ENCODE results near the gene CD74. TPM values are rescaled to one million over a fixed set of nuclear protein-coding genes. Genes with fewer than 3 reads are reported as not detected.

Gene CD74
- total RNA-seq, 1 donor from 2014 or later: not detected

DNA sequence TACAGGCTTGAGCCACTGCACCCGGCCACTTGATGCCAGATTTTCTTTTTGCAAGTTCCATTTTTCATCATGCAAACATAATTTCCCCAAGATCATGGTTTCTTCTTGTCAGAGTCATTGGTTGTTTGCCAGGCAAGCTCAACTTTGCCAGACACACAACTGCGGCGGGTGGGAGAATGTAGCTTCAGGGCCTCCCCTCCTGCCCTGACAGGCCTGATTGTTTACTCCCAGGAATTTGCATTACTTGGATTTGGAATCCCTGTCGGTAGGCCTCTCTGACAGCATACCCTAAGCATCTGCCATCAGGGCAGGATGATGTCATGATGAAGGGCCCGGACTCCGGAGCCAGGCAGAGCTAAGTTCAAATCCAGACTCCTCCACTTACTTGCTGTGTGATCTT lies 21.8 kb upstream of the CD74 start:
- Mint-ChIP-seq H3K27me3 (ENCODE audit: unreplicated experiment) (no peaks in the 10 kb centered on the region), H3K36me3 (ENCODE audit: unreplicated experiment) (no peaks in the 10 kb centered on the region), H3K4me3 (ENCODE audit: unreplicated experiment) (no peak overlapping the region), H3K27ac (ENCODE audit: unreplicated experiment) (no peak overlapping the region), H3K9me3 (ENCODE audit: unreplicated experiment) (no peaks in the 10 kb centered on the region), H3K4me1 (ENCODE audit: unreplicated experiment) (peaks cover 5% of the 10 kb centered on the region)
- TF ChIP-seq, protein P1, sequence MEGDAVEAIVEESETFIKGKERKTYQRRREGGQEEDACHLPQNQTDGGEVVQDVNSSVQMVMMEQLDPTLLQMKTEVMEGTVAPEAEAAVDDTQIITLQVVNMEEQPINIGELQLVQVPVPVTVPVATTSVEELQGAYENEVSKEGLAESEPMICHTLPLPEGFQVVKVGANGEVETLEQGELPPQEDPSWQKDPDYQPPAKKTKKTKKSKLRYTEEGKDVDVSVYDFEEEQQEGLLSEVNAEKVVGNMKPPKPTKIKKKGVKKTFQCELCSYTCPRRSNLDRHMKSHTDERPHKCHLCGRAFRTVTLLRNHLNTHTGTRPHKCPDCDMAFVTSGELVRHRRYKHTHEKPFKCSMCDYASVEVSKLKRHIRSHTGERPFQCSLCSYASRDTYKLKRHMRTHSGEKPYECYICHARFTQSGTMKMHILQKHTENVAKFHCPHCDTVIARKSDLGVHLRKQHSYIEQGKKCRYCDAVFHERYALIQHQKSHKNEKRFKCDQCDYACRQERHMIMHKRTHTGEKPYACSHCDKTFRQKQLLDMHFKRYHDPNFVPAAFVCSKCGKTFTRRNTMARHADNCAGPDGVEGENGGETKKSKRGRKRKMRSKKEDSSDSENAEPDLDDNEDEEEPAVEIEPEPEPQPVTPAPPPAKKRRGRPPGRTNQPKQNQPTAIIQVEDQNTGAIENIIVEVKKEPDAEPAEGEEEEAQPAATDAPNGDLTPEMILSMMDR (IDR thresholded peaks at IDR 0.05): no peak
- no peak for DNase-seq (ENCODE audit: extremely low spot score, unreplicated experiment)

- no peak overlapping the region for H3K4me3 Mint-ChIP-seq (ENCODE audit: unreplicated experiment)
- no peaks in the 10 kb centered on the region for H3K27me3 Mint-ChIP-seq (ENCODE audit: unreplicated experiment)
- no peaks in the 10 kb centered on the region for H3K9me3 Mint-ChIP-seq (ENCODE audit: unreplicated experiment)
- H3K27ac Mint-ChIP-seq (ENCODE audit: unreplicated experiment): no peak overlapping the region
- TF ChIP-seq, protein P1 (IDR thresholded peaks at IDR 0.05): no peak
- no peak for DNase-seq (ENCODE audit: extremely low spot score, unreplicated experiment)
- H3K4me1 Mint-ChIP-seq (ENCODE audit: unreplicated experiment): peaks cover 11% of the 10 kb centered on the region
- H3K36me3 Mint-ChIP-seq (ENCODE audit: unreplicated experiment): no peaks in the 10 kb centered on the region
Observed at GRCh38 chr5:150431574-150431973, 18.9 kb upstream of the CD74 start.

- Mint-ChIP-seq H3K27me3 (ENCODE audit: unreplicated experiment) (no peaks in the 10 kb centered on the region), H3K4me1 (ENCODE audit: unreplicated experiment) (peaks cover 9% of the 10 kb centered on the region), H3K9me3 (ENCODE audit: unreplicated experiment) (no peaks in the 10 kb centered on the region), H3K36me3 (ENCODE audit: unreplicated experiment) (no peaks in the 10 kb centered on the region), H3K4me3 (ENCODE audit: unreplicated experiment) (no peak overlapping the region), H3K27ac (ENCODE audit: unreplicated experiment) (no peak overlapping the region)
- TF ChIP-seq, protein P1 (IDR thresholded peaks at IDR 0.05): no peak
- no peak for DNase-seq (ENCODE audit: extremely low spot score, unreplicated experiment)
Observed at GRCh38 chr5:150431048-150431447, 18.3 kb upstream of the CD74 start.

GRCh38 chr5:150429410-150429873 lies 16.7 kb upstream of the CD74 start:
- TF ChIP-seq, protein P1 (IDR thresholded peaks at IDR 0.05): no peak
- H3K9me3 Mint-ChIP-seq (ENCODE audit: unreplicated experiment): no peaks in the 10 kb centered on the region
- no peak for DNase-seq (ENCODE audit: extremely low spot score, unreplicated experiment)
- no peaks in the 10 kb centered on the region for H3K36me3 Mint-ChIP-seq (ENCODE audit: unreplicated experiment)
- H3K27ac Mint-ChIP-seq (ENCODE audit: unreplicated experiment): no peak overlapping the region
- no peak overlapping the region for H3K4me3 Mint-ChIP-seq (ENCODE audit: unreplicated experiment)
- H3K4me1 Mint-ChIP-seq (ENCODE audit: unreplicated experiment): peaks cover 6% of the 10 kb centered on the region
- peaks cover 4% of the 10 kb centered on the region for H3K27me3 Mint-ChIP-seq (ENCODE audit: unreplicated experiment)

- Mint-ChIP-seq H3K4me3 (ENCODE audit: unreplicated experiment) (no peak overlapping the region), H3K4me1 (ENCODE audit: unreplicated experiment) (peaks cover 6% of the 10 kb centered on the region), H3K27ac (ENCODE audit: unreplicated experiment) (no peak overlapping the region), H3K36me3 (ENCODE audit: unreplicated experiment) (no peaks in the 10 kb centered on the region), H3K9me3 (ENCODE audit: unreplicated experiment) (no peaks in the 10 kb centered on the region), H3K27me3 (ENCODE audit: unreplicated experiment) (peaks cover 4% of the 10 kb centered on the region)
- no peak for DNase-seq (ENCODE audit: extremely low spot score, unreplicated experiment)
- TF ChIP-seq, protein P1 (IDR thresholded peaks at IDR 0.05): no peak
Observed at GRCh38 chr5:150428978-150429377, 16.3 kb upstream of the CD74 start.

All from osteocyte (in vitro differentiated cells).